ENCODE data around the gene ARHGEF40. TPM values are rescaled to one million over a fixed set of nuclear protein-coding genes. Genes with fewer than 3 reads are reported as not detected.

The ARHGEF40 gene
- total and polyA plus RNA-seq, 10 of the 15 experiments (the other 5 are each of a cell fraction or from before 2014, with no cell fraction given), result 0.03 to 0.31 (median 0.08) TPM; not detected in 2

GRCh38 chr14:21108791-21109190 is 38.7 kb downstream of the ARHGEF40 start (continued):
- TF ChIP-seq, protein P1, sequence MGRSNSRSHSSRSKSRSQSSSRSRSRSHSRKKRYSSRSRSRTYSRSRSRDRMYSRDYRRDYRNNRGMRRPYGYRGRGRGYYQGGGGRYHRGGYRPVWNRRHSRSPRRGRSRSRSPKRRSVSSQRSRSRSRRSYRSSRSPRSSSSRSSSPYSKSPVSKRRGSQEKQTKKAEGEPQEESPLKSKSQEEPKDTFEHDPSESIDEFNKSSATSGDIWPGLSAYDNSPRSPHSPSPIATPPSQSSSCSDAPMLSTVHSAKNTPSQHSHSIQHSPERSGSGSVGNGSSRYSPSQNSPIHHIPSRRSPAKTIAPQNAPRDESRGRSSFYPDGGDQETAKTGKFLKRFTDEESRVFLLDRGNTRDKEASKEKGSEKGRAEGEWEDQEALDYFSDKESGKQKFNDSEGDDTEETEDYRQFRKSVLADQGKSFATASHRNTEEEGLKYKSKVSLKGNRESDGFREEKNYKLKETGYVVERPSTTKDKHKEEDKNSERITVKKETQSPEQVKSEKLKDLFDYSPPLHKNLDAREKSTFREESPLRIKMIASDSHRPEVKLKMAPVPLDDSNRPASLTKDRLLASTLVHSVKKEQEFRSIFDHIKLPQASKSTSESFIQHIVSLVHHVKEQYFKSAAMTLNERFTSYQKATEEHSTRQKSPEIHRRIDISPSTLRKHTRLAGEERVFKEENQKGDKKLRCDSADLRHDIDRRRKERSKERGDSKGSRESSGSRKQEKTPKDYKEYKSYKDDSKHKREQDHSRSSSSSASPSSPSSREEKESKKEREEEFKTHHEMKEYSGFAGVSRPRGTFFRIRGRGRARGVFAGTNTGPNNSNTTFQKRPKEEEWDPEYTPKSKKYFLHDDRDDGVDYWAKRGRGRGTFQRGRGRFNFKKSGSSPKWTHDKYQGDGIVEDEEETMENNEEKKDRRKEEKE (IDR thresholded peaks at IDR 0.05), result no peak
- TF ChIP-seq GATAD2B (conservative IDR thresholded peaks at IDR 0.05; ENCODE audit: low read depth) (no peak), SMAD5 (IDR thresholded peaks at IDR 0.05; ENCODE audit: low read depth) (no peak), CHD4 (IDR thresholded peaks at IDR 0.05) (no peak), POLR2A (IDR thresholded peaks at IDR 0.05; ENCODE audit: low read depth, low read length) (no peak), PAX5 (IDR thresholded peaks at IDR 0.05; ENCODE audit: borderline replicate concordance, low read depth, low read length) (no peak), RB1 (IDR thresholded peaks at IDR 0.05; ENCODE audit: borderline replicate concordance) (no peak), TARDBP (IDR thresholded peaks at IDR 0.05; ENCODE audit: borderline replicate concordance) (no peak), STAT3 (IDR thresholded peaks at IDR 0.05; ENCODE audit: low read depth, low read length) (no peak), ZSCAN29 (IDR thresholded peaks at IDR 0.05) (no peak), NR2F1 (conservative IDR thresholded peaks at IDR 0.05) (no peak), NFIC (IDR thresholded peaks at IDR 0.05; ENCODE audit: low read depth, low read length) (0 out of 2 replicates have a peak, but pooled peaks have one; percentile 31), ZNF622 (IDR thresholded peaks at IDR 0.05) (no peak)
- TF ChIP-seq, protein P2, sequence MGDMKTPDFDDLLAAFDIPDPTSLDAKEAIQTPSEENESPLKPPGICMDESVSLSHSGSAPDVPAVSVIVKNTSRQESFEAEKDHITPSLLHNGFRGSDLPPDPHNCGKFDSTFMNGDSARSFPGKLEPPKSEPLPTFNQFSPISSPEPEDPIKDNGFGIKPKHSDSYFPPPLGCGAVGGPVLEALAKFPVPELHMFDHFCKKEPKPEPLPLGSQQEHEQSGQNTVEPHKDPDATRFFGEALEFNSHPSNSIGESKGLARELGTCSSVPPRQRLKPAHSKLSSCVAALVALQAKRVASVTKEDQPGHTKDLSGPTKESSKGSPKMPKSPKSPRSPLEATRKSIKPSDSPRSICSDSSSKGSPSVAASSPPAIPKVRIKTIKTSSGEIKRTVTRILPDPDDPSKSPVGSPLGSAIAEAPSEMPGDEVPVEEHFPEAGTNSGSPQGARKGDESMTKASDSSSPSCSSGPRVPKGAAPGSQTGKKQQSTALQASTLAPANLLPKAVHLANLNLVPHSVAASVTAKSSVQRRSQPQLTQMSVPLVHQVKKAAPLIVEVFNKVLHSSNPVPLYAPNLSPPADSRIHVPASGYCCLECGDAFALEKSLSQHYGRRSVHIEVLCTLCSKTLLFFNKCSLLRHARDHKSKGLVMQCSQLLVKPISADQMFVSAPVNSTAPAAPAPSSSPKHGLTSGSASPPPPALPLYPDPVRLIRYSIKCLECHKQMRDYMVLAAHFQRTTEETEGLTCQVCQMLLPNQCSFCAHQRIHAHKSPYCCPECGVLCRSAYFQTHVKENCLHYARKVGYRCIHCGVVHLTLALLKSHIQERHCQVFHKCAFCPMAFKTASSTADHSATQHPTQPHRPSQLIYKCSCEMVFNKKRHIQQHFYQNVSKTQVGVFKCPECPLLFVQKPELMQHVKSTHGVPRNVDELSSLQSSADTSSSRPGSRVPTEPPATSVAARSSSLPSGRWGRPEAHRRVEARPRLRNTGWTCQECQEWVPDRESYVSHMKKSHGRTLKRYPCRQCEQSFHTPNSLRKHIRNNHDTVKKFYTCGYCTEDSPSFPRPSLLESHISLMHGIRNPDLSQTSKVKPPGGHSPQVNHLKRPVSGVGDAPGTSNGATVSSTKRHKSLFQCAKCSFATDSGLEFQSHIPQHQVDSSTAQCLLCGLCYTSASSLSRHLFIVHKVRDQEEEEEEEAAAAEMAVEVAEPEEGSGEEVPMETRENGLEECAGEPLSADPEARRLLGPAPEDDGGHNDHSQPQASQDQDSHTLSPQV (IDR thresholded peaks at IDR 0.05), result no peak
- TF ChIP-seq, protein P3, sequence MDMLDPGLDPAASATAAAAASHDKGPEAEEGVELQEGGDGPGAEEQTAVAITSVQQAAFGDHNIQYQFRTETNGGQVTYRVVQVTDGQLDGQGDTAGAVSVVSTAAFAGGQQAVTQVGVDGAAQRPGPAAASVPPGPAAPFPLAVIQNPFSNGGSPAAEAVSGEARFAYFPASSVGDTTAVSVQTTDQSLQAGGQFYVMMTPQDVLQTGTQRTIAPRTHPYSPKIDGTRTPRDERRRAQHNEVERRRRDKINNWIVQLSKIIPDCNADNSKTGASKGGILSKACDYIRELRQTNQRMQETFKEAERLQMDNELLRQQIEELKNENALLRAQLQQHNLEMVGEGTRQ (IDR thresholded peaks at IDR 0.05; ENCODE audit: borderline replicate concordance, low read depth, low read length), result no peak

Measured in GM12878 (cell line).